GM12801 (cell line): ENCODE data around the gene MOK.

Source experiments
- CTCF ChIP-seq: IDR thresholded peaks from one replicate; pipeline ENCODE4 v1.5.1; 2011; ENCODE audit warnings: control low read depth; ENCODE audit not compliant: insufficient read length; ENCODE audit errors: extremely low read depth

MOK gene

GRCh38 chr14:102304611-102305506, at the start of gene MOK:
Gene MOK, minus strand, starts transcription at chr14:102305164. Its CDS starts 196 bp downstream, at chr14:102304968.
- no peak for TF ChIP-seq CTCF

- TF ChIP-seq CTCF = no peak
Measured at GRCh38 chr14:102353126-102353619, 48.2 kb upstream of the MOK start.

GRCh38 chr14:102352213-102352612, 47.2 kb upstream of the MOK start:
- TF ChIP-seq CTCF = no peak

- TF ChIP-seq CTCF = no peak
Measured at GRCh38 chr14:102351023-102351422, 46.1 kb upstream of the MOK start.

GRCh38 chr14:102348376-102348775, 43.4 kb upstream of the MOK start:
- TF ChIP-seq CTCF = no peak

GRCh38 chr14:102346645-102347044, 41.7 kb upstream of the MOK start:
- no peak for TF ChIP-seq CTCF

- no peak for TF ChIP-seq CTCF
Measured at GRCh38 chr14:102345232-102345631, 40.3 kb upstream of the MOK start.
